22Rv1 (cell line): ENCODE results near the gene PRR36.

Experiments
- CTCF ChIP-seq: fragments of 450-650 bp; IDR thresholded peaks from 2 replicates; pipeline ENCODE4 v1.5.1; 2017; ENCODE audit warnings: mild to moderate bottlenecking
- ZFX ChIP-seq: fragments of 450-650 bp; IDR thresholded peaks from 2 replicates; pipeline ENCODE4 v1.6.1; 2017; ENCODE audit warnings: antibody characterized with exemption, borderline replicate concordance

- no peak for TF ChIP-seq CTCF
- TF ChIP-seq ZFX: no peak
Observed at GRCh38 chr19:7871437-7872305, 2.5 kb downstream of the PRR36 start.
